Thyroid gland (tissue), 4 donors: Measurements from ENCODE around the gene RRP9.

Source experiments
- CTCF ChIP-seq, 6 experiments: fragments of 200-600 bp in 3 of 6; fragments of 450-650 bp in 3 of 6; sonication (generic) in 3 of 6; IDR thresholded peaks; one replicate each; pipeline ENCODE4 v1.5.1; 2016 to 2019; ENCODE audit warnings: antibody characterized with exemption in 6 of 6, mild to moderate bottlenecking in 2 of 6, inconsistent platforms in 1 of 6, moderate library complexity in 1 of 6
- POLR2A ChIP-seq, 2 donors: fragments of 450-650 bp; IDR thresholded peaks; one replicate each; pipeline ENCODE4 v1.6.1; 2017; ENCODE audit warnings: antibody characterized with exemption in 2 of 2, mild to moderate bottlenecking in 2 of 2, moderate library complexity in 1 of 2

DNA sequence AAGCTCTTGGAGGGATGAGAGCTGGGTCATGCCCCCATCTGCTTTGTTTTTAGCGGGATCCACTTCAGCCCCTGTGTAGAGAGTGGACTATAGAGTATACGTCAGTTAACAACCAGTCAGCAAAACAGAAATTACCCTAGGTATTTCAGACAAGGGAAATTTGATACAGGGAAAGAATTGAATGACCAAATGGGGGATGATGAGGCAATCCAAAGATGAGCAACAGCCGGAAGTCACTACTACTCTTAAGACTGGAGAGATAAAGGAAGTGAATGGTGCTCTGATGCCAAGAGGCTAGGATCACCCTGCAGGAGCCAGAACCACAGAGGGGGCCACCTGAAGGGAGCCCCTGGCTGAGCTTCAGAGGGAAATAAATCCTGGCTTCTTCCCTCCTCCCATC is 11.7 kb upstream of the RRP9 start:
- TF ChIP-seq CTCF (IDR thresholded peaks at IDR 0.05) (no peak), POLR2A (IDR thresholded peaks at IDR 0.05) (no peak)
